T-cell (primary cell): Measurements from ENCODE around the gene TPRG1L. TPM values are rescaled to one million over a fixed set of nuclear protein-coding genes. Genes with fewer than 3 reads are reported as not detected.

Experiments used
- ATAC-seq, 4 experiments: fragments of 200-7000 bp in 3 of 4; fragments of 150-1000 bp in 1 of 4; cut with Tn5 transposase; replicated peaks in 1 of 4; 1 replicate in 3 of 4; 2 replicates in 1 of 4; pipeline ENCODE4 v1.10.0; 2021; ENCODE audit warnings: moderate library complexity in 3 of 4, mild to moderate bottlenecking in 2 of 4, moderate number of reproducible peaks in 1 of 4
- CTCF ChIA-PET, 2 donors: fragments of 300-600 bp; sonication (Branson Sonifier 250); formaldehyde crosslinking; loops; one replicate each; lab custom pipeline; 2022; ENCODE audit warnings: antibody characterized with exemption in 2 of 2; lab: Charles Lee
- POLR2A ChIA-PET, 2 donors: fragments of 300-600 bp; sonication (Branson Sonifier 250); formaldehyde crosslinking; loops; one replicate each; lab custom pipeline; 2022; ENCODE audit warnings: antibody characterized with exemption in 2 of 2; lab: Charles Lee
- DNase-seq, 35 experiments: peaks; one replicate each; pipeline versions ENCODE4 v3.0.0 to v3.0.0-alpha.2; 2013 to 2023
- H3K27ac ChIP-seq: one replicate; pipeline ENCODE4 v1.5.1; 2013; ENCODE audit warnings: low read length
- H3K27me3 ChIP-seq, 2 experiments: replicated peaks in 1 of 2; 1 replicate in 1 of 2; 2 replicates in 1 of 2; pipeline versions ENCODE4 v1.6.1 to v1.7.0; 2013; ENCODE audit warnings: low read length in 1 of 2, mixed read lengths in 1 of 2; ENCODE audit not compliant: control insufficient read depth in 2 of 2, insufficient read depth in 2 of 2; ENCODE audit errors: extremely low read depth in 1 of 2
- H3K36me3 ChIP-seq, 2 donors: 1 replicate in 1 of 2; 2 replicates in 1 of 2; pipeline versions ENCODE4 v1.6.1 to v1.7.0; 2013; ENCODE audit warnings: low read length in 1 of 2; ENCODE audit not compliant: control insufficient read depth in 2 of 2, insufficient read depth in 1 of 2; ENCODE audit errors: extremely low read depth in 1 of 2
- H3K4me1 ChIP-seq, 2 experiments: 1 replicate in 1 of 2; 2 replicates in 1 of 2; pipeline versions ENCODE4 v1.6.1 to v1.7.0; 2013; ENCODE audit warnings: low read length in 2 of 2, mixed read lengths in 1 of 2; ENCODE audit not compliant: insufficient read depth in 2 of 2, control insufficient read depth in 1 of 2; ENCODE audit errors: extremely low read depth in 1 of 2
- H3K4me3 ChIP-seq, 2 donors: 1 replicate in 1 of 2; 2 replicates in 1 of 2; pipeline versions ENCODE4 v1.5.1 to v1.7.0; 2013; ENCODE audit warnings: mild to moderate bottlenecking in 2 of 2, low read length in 1 of 2, moderate library complexity in 1 of 2; ENCODE audit not compliant: control insufficient read depth in 1 of 2; ENCODE audit errors: extremely low read depth in 1 of 2
- H3K9me3 ChIP-seq: 2 replicates; pipeline ENCODE4 v1.7.0; 2013
- H3K27ac Mint-ChIP-seq, 2 donors: one replicate each; pipeline ENCODE4 v1.8.0; 2020 to 2021; ENCODE audit warnings: mild to moderate bottlenecking in 2 of 2, mixed read lengths in 2 of 2
- H3K27me3 Mint-ChIP-seq, 2 donors: one replicate each; pipeline ENCODE4 v1.8.0; 2021 to 2022; ENCODE audit warnings: mixed read lengths in 2 of 2
- H3K36me3 Mint-ChIP-seq: one replicate; pipeline ENCODE4 v1.8.0; 2021; ENCODE audit warnings: mixed read lengths
- H3K4me1 Mint-ChIP-seq, 3 donors: one replicate each; pipeline ENCODE4 v1.8.0; 2020 to 2022; ENCODE audit warnings: mixed read lengths in 3 of 3, mild to moderate bottlenecking in 1 of 3
- H3K4me3 Mint-ChIP-seq, 3 donors: one replicate each; pipeline ENCODE4 v1.8.0; 2020 to 2022; ENCODE audit warnings: mild to moderate bottlenecking in 3 of 3, mixed read lengths in 3 of 3, moderate library complexity in 3 of 3
- H3K9me3 Mint-ChIP-seq, 3 donors: one replicate each; pipeline ENCODE4 v1.8.0; 2020 to 2022; ENCODE audit warnings: mixed read lengths in 3 of 3
- whole genome bisulfite sequencing: methylation state at CpG from one replicate; pipeline ENCODE4 v1.1.5; 2013; ENCODE audit warnings: missing lambda C conversion rate; ENCODE audit not compliant: insufficient coverage; 5-methylcytosine and 5-hydroxymethylcytosine counted together
- total RNA-seq, 35 experiments: library from RNA in 6 of 35; stranded (reverse) in 6 of 35; fragments of 120-200 nt in 1 of 35; gene quantifications; one replicate each; pipeline versions ENCODE4 v1.2.1 to v1.2.4 and lab custom pipeline; 2013 to 2026

Gene TPRG1L
- total RNA-seq, 5 donors from 2014 or later (not counting 1 experiment from before 2014, with no cell fraction given): 36.7 to 48.5 (median 45.4) TPM

DNA sequence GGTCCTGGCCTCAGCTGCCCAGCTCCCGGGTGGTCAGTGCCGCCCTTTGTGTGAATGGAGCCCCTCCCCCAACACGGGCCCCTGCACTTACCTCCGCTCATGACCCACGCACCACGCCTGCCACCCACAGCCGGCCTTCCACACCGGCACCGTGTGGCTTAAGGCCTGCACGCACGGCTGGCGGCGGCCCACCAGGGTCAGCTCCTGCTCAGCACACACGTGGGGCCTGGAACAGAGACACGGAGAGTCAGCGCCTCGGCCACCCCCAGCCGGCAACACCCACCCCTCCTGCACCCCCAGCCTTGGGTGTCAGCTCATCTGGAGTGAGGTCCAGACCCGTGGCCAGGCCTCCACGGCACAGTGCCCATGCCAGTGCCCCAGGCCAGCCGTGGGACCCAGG is 22.4 kb upstream of the TPRG1L start:
- WGBS: 85% methylated on average over 20 of the region's 21 CpGs
- peaks cover 0 to 7% of the 10 kb centered on the region in 2 donors for H3K27me3 Mint-ChIP-seq
- ChIA-PET CTCF (no interaction called here), POLR2A (no interaction called here)
- H3K4me1 Mint-ChIP-seq: peaks cover 9 to 17% (median 16%) of the 10 kb centered on the region in 3 donors
- H3K4me1 ChIP-seq: peaks cover 18 to 26% of the 10 kb centered on the region in 2 experiments
- DNase-seq (no peak), ATAC-seq (no peak)
- no peak overlapping the region for H3K27ac ChIP-seq
- peaks cover 0 to 64% of the 10 kb centered on the region in 2 experiments for H3K27me3 ChIP-seq
- no peak overlapping the region for H3K4me3 ChIP-seq
- H3K4me3 Mint-ChIP-seq: no peak overlapping the region
- no peaks in the 10 kb centered on the region for H3K36me3 ChIP-seq
- no peaks in the 10 kb centered on the region for H3K9me3 ChIP-seq
- no peaks in the 10 kb centered on the region for H3K9me3 Mint-ChIP-seq
- H3K36me3 Mint-ChIP-seq: no peaks in the 10 kb centered on the region
- no peak overlapping the region for H3K27ac Mint-ChIP-seq

DNA sequence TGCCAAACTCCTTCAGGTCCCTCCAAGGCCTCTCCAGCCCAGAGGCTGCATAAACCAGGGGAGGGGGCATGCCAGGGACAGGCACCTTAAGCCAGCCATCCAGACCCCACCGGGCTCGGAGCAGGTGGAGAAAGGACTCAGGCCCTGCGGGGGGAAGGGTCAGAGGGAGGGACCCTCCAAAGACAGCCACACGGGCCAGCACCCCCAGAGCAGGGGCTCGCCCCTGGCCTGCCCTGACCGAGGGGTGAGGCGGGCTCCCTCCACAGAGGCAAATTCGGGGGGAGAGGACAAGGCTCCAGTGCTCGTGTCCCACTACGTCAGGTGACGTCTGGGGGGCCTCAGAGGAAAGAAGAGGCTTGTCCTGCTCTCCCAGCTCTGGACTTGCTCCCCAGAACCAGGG is 21.7 kb upstream of the TPRG1L start:
- 81% methylated on average over 8 of the region's 11 CpGs for WGBS
- ChIA-PET POLR2A (no interaction called here), CTCF (no interaction called here)
- no peaks in the 10 kb centered on the region for H3K36me3 Mint-ChIP-seq
- ATAC-seq (no peak), DNase-seq (no peak)
- Histone ChIP-seq H3K27ac (no peak overlapping the region), H3K27me3 (peaks cover 0 to 69% of the 10 kb centered on the region in 2 experiments), H3K4me1 (peaks cover 10 to 18% of the 10 kb centered on the region in 2 experiments), H3K9me3 (no peaks in the 10 kb centered on the region), H3K4me3 (no peak overlapping the region), H3K36me3 (no peaks in the 10 kb centered on the region)
- H3K9me3 Mint-ChIP-seq: no peaks in the 10 kb centered on the region
- peaks cover 0 to 6% of the 10 kb centered on the region in 2 donors for H3K27me3 Mint-ChIP-seq
- H3K4me1 Mint-ChIP-seq: peaks cover 1 to 10% (median 8%) of the 10 kb centered on the region in 3 donors
- H3K4me3 Mint-ChIP-seq: no peak overlapping the region
- H3K27ac Mint-ChIP-seq: no peak overlapping the region

DNA sequence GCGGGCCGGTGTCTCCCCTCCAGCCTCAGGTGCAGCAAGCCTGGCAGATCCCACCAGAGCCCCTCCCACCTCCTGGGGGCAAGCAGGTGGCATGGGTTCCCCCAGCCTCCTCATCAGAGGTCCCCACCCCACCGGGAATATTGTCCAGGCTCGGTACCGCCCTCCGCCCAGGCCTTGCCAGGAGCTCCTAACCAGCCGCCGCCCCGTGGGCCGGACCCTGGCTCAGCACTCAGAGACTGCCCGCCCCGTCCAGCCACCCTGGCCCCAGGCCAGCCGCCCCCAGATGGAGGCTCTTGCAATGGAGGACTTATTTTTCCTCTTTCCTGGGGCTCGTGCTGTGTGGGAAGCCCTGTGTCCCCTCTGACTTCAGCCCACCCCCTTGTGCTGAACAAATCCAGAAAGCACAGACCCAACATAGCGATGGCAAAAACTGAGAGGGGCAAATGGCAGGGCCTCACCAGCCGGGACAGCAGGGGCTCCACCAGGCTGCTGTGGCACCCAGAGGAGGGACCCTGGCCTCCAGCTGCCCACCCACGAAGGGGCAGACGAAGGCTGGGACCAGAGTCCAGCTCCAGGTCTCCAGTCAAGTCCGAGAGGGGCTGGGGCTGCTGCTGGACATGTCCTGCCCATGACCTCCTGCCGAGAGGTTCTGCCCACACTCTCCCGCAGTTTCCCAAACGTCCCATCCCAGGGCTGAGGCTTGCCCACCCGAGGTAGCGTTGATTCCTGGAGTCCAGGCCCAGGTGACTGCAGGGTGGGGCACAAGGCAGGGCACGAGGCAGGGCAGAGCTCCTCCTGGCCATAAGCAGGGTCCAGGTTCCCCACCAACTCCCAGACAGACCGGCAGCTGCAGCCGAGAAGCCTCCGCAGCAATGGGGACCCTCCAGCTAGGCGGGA is 21.0 kb upstream of the TPRG1L start:
- peaks cover 0 to 6% (median 5%) of the 10 kb centered on the region in 3 donors for H3K4me1 Mint-ChIP-seq

DNA sequence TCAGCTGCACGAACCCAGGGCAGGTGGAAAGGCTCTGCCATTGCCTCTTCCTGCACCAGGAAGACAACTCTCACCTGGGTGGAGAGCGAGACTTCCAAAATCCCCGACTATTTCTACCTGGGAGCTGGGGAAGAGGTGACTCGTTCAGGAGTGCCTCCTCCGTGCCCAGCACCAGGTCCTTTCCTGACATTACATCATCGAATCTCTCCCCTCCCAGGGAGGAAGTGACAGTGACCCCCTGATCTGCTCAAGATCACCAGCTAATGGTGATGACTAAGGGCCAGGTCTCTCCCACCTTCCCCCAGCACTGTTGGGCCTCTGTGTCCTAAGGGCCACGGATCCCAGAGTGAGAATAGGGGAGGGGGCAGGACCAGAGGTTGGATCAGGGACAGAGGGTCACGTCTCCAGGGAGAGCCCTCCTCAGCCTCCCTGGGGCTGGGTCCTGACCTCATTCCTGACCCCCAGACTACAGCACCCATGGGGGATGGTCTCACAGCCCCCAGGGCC is 20.3 kb upstream of the TPRG1L start:
- WGBS: 100% methylated on average over 1 of the region's 8 CpGs
- ChIA-PET POLR2A (no interaction called here), CTCF (no interaction called here)
- no peaks in the 10 kb centered on the region for H3K36me3 Mint-ChIP-seq
- H3K9me3 ChIP-seq: no peaks in the 10 kb centered on the region
- no peak overlapping the region for H3K4me3 Mint-ChIP-seq
- no peaks in the 10 kb centered on the region for H3K9me3 Mint-ChIP-seq
- peaks cover 0 to 1% (median 0%) of the 10 kb centered on the region in 3 donors for H3K4me1 Mint-ChIP-seq
- DNase-seq: no peak
- no peaks in the 10 kb centered on the region for H3K36me3 ChIP-seq
- peaks cover 0 to 5% of the 10 kb centered on the region in 2 experiments for H3K4me1 ChIP-seq
- peaks cover 0 to 70% of the 10 kb centered on the region in 2 experiments for H3K27me3 ChIP-seq
- H3K27ac ChIP-seq: no peak overlapping the region
- no peak overlapping the region for H3K27ac Mint-ChIP-seq
- peaks cover 0 to 15% of the 10 kb centered on the region in 2 donors for H3K27me3 Mint-ChIP-seq
- no peak for ATAC-seq
- no peak overlapping the region for H3K4me3 ChIP-seq

More for the DNA sequence above, 21.0 kb upstream of the TPRG1L start:
- Histone ChIP-seq H3K36me3 (no peaks in the 10 kb centered on the region), H3K27ac (no peak overlapping the region), H3K9me3 (no peaks in the 10 kb centered on the region), H3K4me3 (no peak overlapping the region), H3K27me3 (peaks cover 0 to 70% of the 10 kb centered on the region in 2 experiments), H3K4me1 (peaks cover 5 to 12% of the 10 kb centered on the region in 2 experiments)
- ATAC-seq (no peak), DNase-seq (no peak)
- no peak overlapping the region for H3K4me3 Mint-ChIP-seq
- CTCF ChIA-PET: no interaction called here
- POLR2A ChIA-PET: no interaction called here
- WGBS: 87% methylated on average over 26 of the region's 29 CpGs
- no peak overlapping the region for H3K27ac Mint-ChIP-seq
- no peaks in the 10 kb centered on the region for H3K36me3 Mint-ChIP-seq
- H3K27me3 Mint-ChIP-seq: peaks cover 0 to 12% of the 10 kb centered on the region in 2 donors
- H3K9me3 Mint-ChIP-seq: no peaks in the 10 kb centered on the region

DNA sequence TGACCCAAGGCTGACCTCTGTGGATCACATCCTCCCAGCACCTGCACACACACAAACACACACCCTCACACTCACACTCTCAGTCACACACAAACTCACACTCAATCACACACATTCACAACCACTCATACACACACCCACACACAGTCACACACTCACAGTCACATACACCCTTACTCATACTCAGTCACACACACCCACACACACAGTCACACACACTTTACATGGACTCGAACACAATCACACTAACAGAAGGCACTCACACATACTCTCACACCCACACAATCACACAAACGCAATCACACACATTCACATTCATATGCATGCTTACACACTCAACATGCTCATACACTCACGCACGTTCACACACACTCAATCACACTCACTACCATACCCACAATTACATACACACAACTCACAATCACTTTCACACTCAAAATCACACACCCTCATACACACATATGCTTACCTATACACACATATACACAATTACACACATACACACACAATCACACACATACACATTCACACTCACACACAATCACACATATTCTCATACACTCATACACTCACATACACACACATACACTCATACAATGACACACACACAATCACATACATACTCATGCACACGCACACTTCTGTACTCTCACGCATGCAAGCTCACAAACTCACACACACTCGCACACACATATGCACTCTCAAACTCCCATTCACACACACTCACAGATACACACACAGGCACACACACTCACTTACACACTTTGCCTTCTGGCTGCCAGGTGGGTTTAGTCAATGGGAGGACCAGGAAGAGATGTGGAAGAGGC is 19.6 kb upstream of the TPRG1L start:
- CTCF ChIA-PET: no interaction called here
- Histone ChIP-seq H3K9me3 (no peaks in the 10 kb centered on the region), H3K27ac (no peak overlapping the region), H3K36me3 (no peaks in the 10 kb centered on the region), H3K4me1 (peaks cover 0 to 6% of the 10 kb centered on the region in 2 experiments), H3K4me3 (no peak overlapping the region), H3K27me3 (peaks cover 0 to 71% of the 10 kb centered on the region in 2 experiments)
- Mint-ChIP-seq H3K9me3 (no peaks in the 10 kb centered on the region), H3K4me3 (no peak overlapping the region), H3K36me3 (no peaks in the 10 kb centered on the region), H3K27me3 (peaks cover 0 to 15% of the 10 kb centered on the region in 2 donors), H3K4me1 (no peaks in the 10 kb centered on the region), H3K27ac (no peak overlapping the region)
- DNase-seq (no peak), ATAC-seq (no peak)
- 92% methylated on average over 7 of the region's 7 CpGs for WGBS
- POLR2A ChIA-PET: no interaction called here
